GM12878 (cell line): ENCODE results near the gene KCNN1. TPM values are rescaled to one million over a fixed set of nuclear protein-coding genes. Genes with fewer than 3 reads are reported as not detected.

ENCODE experiments used
- CBX3 ChIP-seq: fragments of 200-600 bp; sonication (generic); IDR thresholded peaks from 2 replicates; pipeline ENCODE4 v1.6.1; 2016; ENCODE audit warnings: low read depth, borderline replicate concordance
- FOS ChIP-seq: IDR thresholded peaks from 3 replicates; pipeline ENCODE4 v1.6.1; 2011; ENCODE audit warnings: borderline replicate concordance; ENCODE audit not compliant: insufficient read length; ENCODE audit errors: extremely low read depth
- HDAC2 ChIP-seq: fragments of 200-600 bp; sonication (generic); IDR thresholded peaks from 2 replicates; pipeline ENCODE4 v1.6.1; 2017
- HSF1 ChIP-seq: fragments of 150-350 bp; IDR thresholded peaks from 2 replicates; pipeline ENCODE4 v1.6.1; 2014; ENCODE audit warnings: mild to moderate bottlenecking, low read depth, low read length
- IRF4 ChIP-seq: IDR thresholded peaks from 2 replicates; pipeline ENCODE4 v1.6.1; 2011; ENCODE audit warnings: low read depth, low read length
- MTA3 ChIP-seq: IDR thresholded peaks from 2 replicates; pipeline ENCODE4 v1.6.1; 2012; ENCODE audit warnings: low read length, inconsistent platforms, borderline replicate concordance
- NFYA ChIP-seq: IDR thresholded peaks from 2 replicates; pipeline ENCODE4 v1.6.1; 2011; ENCODE audit warnings: low read depth, mild to moderate bottlenecking, low read length, improper control_type of control experiment, borderline replicate concordance
- PKNOX1 ChIP-seq: fragments of 450-650 bp; IDR thresholded peaks from 2 replicates; pipeline ENCODE4 v1.6.1; 2016; ENCODE audit warnings: mild to moderate bottlenecking
- RCOR1 ChIP-seq: conservative IDR thresholded peaks from 2 replicates; pipeline ENCODE4 v1.6.1; 2012; ENCODE audit warnings: low read depth, low read length, improper control_type of control experiment
- RELB ChIP-seq: fragments of 450-650 bp; IDR thresholded peaks from 2 replicates; pipeline ENCODE4 v1.6.1; 2017; ENCODE audit warnings: low read depth, mild to moderate bottlenecking, moderate library complexity
- SIX5 ChIP-seq: IDR thresholded peaks from 2 replicates; pipeline ENCODE4 v1.6.1; 2011; ENCODE audit warnings: mild to moderate bottlenecking, low read depth, low read length, moderate library complexity; ENCODE audit not compliant: severe bottlenecking
- TARDBP ChIP-seq: IDR thresholded peaks from 2 replicates; pipeline ENCODE4 v1.6.1; 2016; ENCODE audit warnings: borderline replicate concordance
- ZBTB4 ChIP-seq: fragments of 450-650 bp; formaldehyde crosslinking; IDR thresholded peaks from 2 replicates; pipeline ENCODE4 v1.4.0; 2022; ENCODE audit warnings: mild to moderate bottlenecking, moderate library complexity
- ZSCAN29 ChIP-seq: fragments of 450-650 bp; IDR thresholded peaks from 2 replicates; pipeline ENCODE4 v1.6.1; 2017; ENCODE audit warnings: mild to moderate bottlenecking, moderate library complexity
- polyA plus RNA-seq, 11 experiments: library from polyadenylated mRNA; depleted of rRNA in 4 of 11; unstranded in 6 of 11; stranded (reverse) in 5 of 11; fragments of >200 nt; fragmentation: Nextera tagmentation in 4 of 11; fragmentation: Illumina TruSeq in 1 of 11; extraction: Ambion mirVana in 4 of 11; extraction: Trizol in 1 of 11; gene quantifications; 1 replicate in 1 of 11; 2 replicates in 10 of 11; pipeline versions ENCODE4 v1.2.1 to v1.2.3, GENCODE V29; 2011 to 2016; ENCODE audit warnings: inconsistent platforms in 2 of 11, missing spikeins in 2 of 11, low read depth in 1 of 11
- total RNA-seq, 4 experiments: library from RNA; depleted of rRNA in 3 of 4; stranded (reverse); fragments of >200 nt in 3 of 4; fragmentation: Illumina TruSeq in 1 of 4; extraction: Trizol in 1 of 4; gene quantifications; 2 replicates each; pipeline versions ENCODE4 v1.2.1 to v1.2.3, GENCODE V29; 2013 to 2021

Gene KCNN1
- total and polyA plus RNA-seq, 10 of the 15 experiments (the other 5 are each of a cell fraction or from before 2014, with no cell fraction given) = 0.02 to 0.95 (median 0.16) TPM; not detected in 1

GRCh38 chr19:17951990-17952976, 14.6 kb upstream of the KCNN1 start (continued):
- peak; percentile 44; the same call in 1 of the 2 replicates for TF ChIP-seq RELB
- no peak for TF ChIP-seq NFYA
- TF ChIP-seq ZBTB4 (CRISPR knock-in tag) = no peak
- no peak for TF ChIP-seq FOS
- TF ChIP-seq ZSCAN29 = no peak
- TF ChIP-seq PKNOX1 = no peak
- TF ChIP-seq IRF4 = no peak
- no peak for TF ChIP-seq HDAC2
- no peak for TF ChIP-seq MTA3
- TF ChIP-seq CBX3 = no peak
- no peak for TF ChIP-seq SIX5
- TF ChIP-seq RCOR1 = no peak
- TF ChIP-seq HSF1 = no peak
- TF ChIP-seq TARDBP = no peak
